WTC11 (cell line): ENCODE data around the gene EIF3B.

ENCODE experiments used
- CREM ChIP-seq: sonication (generic); formaldehyde crosslinking; IDR thresholded peaks from 2 replicates; pipeline ENCODE4 v1.8.1; 2022; ENCODE audit warnings: mild to moderate bottlenecking, missing genetic modification reagents, moderate library complexity
- ZNF423 ChIP-seq: fragments of 250-450 bp; sonication (Bioruptor Pico); IDR thresholded peaks from 2 replicates; pipeline ENCODE4 v2.1.2; 2022; ENCODE audit warnings: mild to moderate bottlenecking, moderate library complexity
- TF ChIP-seq, protein P1 (sequence below): fragments of 200-600 bp; IDR thresholded peaks from 2 replicates; pipeline ENCODE4 v1.8.0; 2022; ENCODE audit warnings: antibody characterized with exemption
- TF ChIP-seq, protein P2 (sequence below): sonication (generic); formaldehyde crosslinking; IDR thresholded peaks from 2 replicates; pipeline ENCODE4 v1.8.0; 2023; ENCODE audit warnings: missing genetic modification reagents
- TF ChIP-seq, protein P3 (sequence below): sonication (generic); formaldehyde crosslinking; IDR thresholded peaks from 2 replicates; pipeline ENCODE4 v1.8.0; 2022; ENCODE audit warnings: mild to moderate bottlenecking, missing genetic modification reagents
- TF ChIP-seq, protein P4 (sequence below): sonication (generic); formaldehyde crosslinking; IDR thresholded peaks from 2 replicates; pipeline ENCODE4 v1.8.0; 2022; ENCODE audit warnings: mild to moderate bottlenecking, missing genetic modification reagents

DNA sequence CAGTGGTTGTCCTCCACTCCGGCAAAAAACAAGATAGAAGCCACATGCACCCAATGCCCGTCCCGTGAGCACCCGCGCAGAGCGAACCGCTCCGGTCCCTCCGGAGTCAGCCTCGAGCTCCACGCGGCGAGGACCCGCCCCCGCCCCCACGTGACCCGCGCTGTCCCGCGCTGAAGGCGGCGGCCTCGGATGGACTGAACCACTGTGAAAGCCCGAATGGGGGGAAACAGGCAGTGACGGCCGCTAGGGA lies 766 bp upstream of the EIF3B start:
- TF ChIP-seq, protein P1, sequence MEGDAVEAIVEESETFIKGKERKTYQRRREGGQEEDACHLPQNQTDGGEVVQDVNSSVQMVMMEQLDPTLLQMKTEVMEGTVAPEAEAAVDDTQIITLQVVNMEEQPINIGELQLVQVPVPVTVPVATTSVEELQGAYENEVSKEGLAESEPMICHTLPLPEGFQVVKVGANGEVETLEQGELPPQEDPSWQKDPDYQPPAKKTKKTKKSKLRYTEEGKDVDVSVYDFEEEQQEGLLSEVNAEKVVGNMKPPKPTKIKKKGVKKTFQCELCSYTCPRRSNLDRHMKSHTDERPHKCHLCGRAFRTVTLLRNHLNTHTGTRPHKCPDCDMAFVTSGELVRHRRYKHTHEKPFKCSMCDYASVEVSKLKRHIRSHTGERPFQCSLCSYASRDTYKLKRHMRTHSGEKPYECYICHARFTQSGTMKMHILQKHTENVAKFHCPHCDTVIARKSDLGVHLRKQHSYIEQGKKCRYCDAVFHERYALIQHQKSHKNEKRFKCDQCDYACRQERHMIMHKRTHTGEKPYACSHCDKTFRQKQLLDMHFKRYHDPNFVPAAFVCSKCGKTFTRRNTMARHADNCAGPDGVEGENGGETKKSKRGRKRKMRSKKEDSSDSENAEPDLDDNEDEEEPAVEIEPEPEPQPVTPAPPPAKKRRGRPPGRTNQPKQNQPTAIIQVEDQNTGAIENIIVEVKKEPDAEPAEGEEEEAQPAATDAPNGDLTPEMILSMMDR = no peak
- TF ChIP-seq, protein P2, sequence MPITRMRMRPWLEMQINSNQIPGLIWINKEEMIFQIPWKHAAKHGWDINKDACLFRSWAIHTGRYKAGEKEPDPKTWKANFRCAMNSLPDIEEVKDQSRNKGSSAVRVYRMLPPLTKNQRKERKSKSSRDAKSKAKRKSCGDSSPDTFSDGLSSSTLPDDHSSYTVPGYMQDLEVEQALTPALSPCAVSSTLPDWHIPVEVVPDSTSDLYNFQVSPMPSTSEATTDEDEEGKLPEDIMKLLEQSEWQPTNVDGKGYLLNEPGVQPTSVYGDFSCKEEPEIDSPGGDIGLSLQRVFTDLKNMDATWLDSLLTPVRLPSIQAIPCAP (CRISPR knock-in tag) = peak; percentile 73; the same call in 1 of the 2 replicates
- TF ChIP-seq, protein P3, sequence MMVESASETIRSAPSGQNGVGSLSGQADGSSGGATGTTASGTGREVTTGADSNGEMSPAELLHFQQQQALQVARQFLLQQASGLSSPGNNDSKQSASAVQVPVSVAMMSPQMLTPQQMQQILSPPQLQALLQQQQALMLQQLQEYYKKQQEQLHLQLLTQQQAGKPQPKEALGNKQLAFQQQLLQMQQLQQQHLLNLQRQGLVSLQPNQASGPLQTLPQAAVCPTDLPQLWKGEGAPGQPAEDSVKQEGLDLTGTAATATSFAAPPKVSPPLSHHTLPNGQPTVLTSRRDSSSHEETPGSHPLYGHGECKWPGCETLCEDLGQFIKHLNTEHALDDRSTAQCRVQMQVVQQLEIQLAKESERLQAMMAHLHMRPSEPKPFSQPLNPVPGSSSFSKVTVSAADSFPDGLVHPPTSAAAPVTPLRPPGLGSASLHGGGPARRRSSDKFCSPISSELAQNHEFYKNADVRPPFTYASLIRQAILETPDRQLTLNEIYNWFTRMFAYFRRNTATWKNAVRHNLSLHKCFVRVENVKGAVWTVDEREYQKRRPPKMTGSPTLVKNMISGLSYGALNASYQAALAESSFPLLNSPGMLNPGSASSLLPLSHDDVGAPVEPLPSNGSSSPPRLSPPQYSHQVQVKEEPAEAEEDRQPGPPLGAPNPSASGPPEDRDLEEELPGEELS (CRISPR knock-in tag) = peak; percentile 92; the same call in 1 of the 2 replicates
- TF ChIP-seq, protein P4, sequence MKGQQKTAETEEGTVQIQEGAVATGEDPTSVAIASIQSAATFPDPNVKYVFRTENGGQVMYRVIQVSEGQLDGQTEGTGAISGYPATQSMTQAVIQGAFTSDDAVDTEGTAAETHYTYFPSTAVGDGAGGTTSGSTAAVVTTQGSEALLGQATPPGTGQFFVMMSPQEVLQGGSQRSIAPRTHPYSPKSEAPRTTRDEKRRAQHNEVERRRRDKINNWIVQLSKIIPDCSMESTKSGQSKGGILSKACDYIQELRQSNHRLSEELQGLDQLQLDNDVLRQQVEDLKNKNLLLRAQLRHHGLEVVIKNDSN (CRISPR knock-in tag) = peak; percentile 99
- TF ChIP-seq ZNF423 (CRISPR knock-in tag) (no peak), CREM (CRISPR knock-in tag) (no peak)
